ENCODE measurements around the gene NFS1.
"Not testable (repeated sequence)": the region's sequence is repeated elsewhere in the genome, so short reads cannot be mapped to it uniquely, and the experiment has no call there.

Gene NFS1

GRCh38 chr20:35706591-35707529, 7.7 kb upstream of the NFS1 start:
- FAIRE-seq, result not testable (repeated sequence)

GRCh38 chr20:35705894-35706293, 6.7 kb upstream of the NFS1 start:
- FAIRE-seq, result not testable (repeated sequence)

- FAIRE-seq, result no peak
Observed at GRCh38 chr20:35704514-35705261, 5.5 kb upstream of the NFS1 start.

GRCh38 chr20:35702824-35703695, 3.9 kb upstream of the NFS1 start:
- no peak for FAIRE-seq

- FAIRE-seq, result no peak
Observed at GRCh38 chr20:35702051-35702823, 3.1 kb upstream of the NFS1 start.

GRCh38 chr20:35700625-35701148, 1.5 kb upstream of the NFS1 start:
- no peak for FAIRE-seq

- no peak for FAIRE-seq
Observed at GRCh38 chr20:35699957-35700624, 939 bp upstream of the NFS1 start.

GRCh38 chr20:35698298-35699126, 640 bp downstream of the NFS1 start:
- no peak for FAIRE-seq

GRCh38 chr20:35697696-35698297, 1.4 kb downstream of the NFS1 start:
- FAIRE-seq, result no peak

GRCh38 chr20:35695978-35696377, 3.2 kb downstream of the NFS1 start:
- no peak for FAIRE-seq

GRCh38 chr20:35695245-35695749, 3.9 kb downstream of the NFS1 start:
- no peak for FAIRE-seq

- FAIRE-seq, result no peak
Observed at GRCh38 chr20:35690265-35690664, 8.9 kb downstream of the NFS1 start.

GRCh38 chr20:35686872-35687271, 12.3 kb downstream of the NFS1 start:
- not testable (repeated sequence) for FAIRE-seq

- not testable (repeated sequence) for FAIRE-seq
Observed at GRCh38 chr20:35685368-35685767, 13.8 kb downstream of the NFS1 start.

GRCh38 chr20:35681960-35682359, 17.2 kb downstream of the NFS1 start:
- FAIRE-seq, result no peak

- FAIRE-seq, result no peak
Observed at GRCh38 chr20:35680452-35681183, 18.5 kb downstream of the NFS1 start.

GRCh38 chr20:35674921-35675320, 24.2 kb downstream of the NFS1 start:
- FAIRE-seq, result no peak

GRCh38 chr20:35673884-35674283, 25.3 kb downstream of the NFS1 start:
- no peak for FAIRE-seq

- no peak for FAIRE-seq
Observed at GRCh38 chr20:35669681-35670080, 29.5 kb downstream of the NFS1 start.

Measured in endometrium (tissue), 2 donors.